Measurements from ENCODE around the gene TMEM175. TPM values are rescaled to one million over a fixed set of nuclear protein-coding genes. Genes with fewer than 3 reads are reported as not detected.

TMEM175 gene
- total RNA-seq, 1 donor from 2014 or later = 21.4 TPM

DNA sequence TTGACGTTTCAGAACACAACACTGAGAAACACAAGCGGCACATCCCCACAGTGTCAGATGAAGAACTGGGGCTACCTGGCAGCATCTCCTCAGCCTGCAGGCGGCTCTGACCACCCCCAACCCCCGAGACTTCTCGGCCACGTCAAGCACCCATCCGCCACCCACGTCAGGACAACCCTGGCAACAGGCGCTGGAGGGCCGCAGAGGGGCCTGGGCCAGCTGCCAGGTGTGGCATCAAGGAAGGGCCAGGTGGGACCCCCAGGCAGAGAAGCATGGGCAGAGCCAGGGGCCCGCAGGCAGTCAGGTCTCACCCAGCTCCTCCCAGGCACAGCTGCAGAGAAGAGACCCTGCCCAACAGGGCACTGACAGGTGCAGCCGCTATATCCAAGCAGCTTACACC, 22.4 kb upstream of the TMEM175 start:
- no peaks in the 10 kb centered on the region for H3K27me3 Mint-ChIP-seq
- TF ChIP-seq, protein P1, sequence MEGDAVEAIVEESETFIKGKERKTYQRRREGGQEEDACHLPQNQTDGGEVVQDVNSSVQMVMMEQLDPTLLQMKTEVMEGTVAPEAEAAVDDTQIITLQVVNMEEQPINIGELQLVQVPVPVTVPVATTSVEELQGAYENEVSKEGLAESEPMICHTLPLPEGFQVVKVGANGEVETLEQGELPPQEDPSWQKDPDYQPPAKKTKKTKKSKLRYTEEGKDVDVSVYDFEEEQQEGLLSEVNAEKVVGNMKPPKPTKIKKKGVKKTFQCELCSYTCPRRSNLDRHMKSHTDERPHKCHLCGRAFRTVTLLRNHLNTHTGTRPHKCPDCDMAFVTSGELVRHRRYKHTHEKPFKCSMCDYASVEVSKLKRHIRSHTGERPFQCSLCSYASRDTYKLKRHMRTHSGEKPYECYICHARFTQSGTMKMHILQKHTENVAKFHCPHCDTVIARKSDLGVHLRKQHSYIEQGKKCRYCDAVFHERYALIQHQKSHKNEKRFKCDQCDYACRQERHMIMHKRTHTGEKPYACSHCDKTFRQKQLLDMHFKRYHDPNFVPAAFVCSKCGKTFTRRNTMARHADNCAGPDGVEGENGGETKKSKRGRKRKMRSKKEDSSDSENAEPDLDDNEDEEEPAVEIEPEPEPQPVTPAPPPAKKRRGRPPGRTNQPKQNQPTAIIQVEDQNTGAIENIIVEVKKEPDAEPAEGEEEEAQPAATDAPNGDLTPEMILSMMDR (conservative IDR thresholded peaks at IDR 0.05) = no peak
- H3K4me1 Mint-ChIP-seq (ENCODE audit: unreplicated experiment) = no peaks in the 10 kb centered on the region
- no peaks in the 10 kb centered on the region for H3K9me3 Mint-ChIP-seq
- no peaks in the 10 kb centered on the region for H3K36me3 Mint-ChIP-seq
- no peak for DNase-seq (ENCODE audit: extremely low spot score, unreplicated experiment)
- H3K27ac Mint-ChIP-seq = no peak overlapping the region
- no peak overlapping the region for H3K4me3 Mint-ChIP-seq

DNA sequence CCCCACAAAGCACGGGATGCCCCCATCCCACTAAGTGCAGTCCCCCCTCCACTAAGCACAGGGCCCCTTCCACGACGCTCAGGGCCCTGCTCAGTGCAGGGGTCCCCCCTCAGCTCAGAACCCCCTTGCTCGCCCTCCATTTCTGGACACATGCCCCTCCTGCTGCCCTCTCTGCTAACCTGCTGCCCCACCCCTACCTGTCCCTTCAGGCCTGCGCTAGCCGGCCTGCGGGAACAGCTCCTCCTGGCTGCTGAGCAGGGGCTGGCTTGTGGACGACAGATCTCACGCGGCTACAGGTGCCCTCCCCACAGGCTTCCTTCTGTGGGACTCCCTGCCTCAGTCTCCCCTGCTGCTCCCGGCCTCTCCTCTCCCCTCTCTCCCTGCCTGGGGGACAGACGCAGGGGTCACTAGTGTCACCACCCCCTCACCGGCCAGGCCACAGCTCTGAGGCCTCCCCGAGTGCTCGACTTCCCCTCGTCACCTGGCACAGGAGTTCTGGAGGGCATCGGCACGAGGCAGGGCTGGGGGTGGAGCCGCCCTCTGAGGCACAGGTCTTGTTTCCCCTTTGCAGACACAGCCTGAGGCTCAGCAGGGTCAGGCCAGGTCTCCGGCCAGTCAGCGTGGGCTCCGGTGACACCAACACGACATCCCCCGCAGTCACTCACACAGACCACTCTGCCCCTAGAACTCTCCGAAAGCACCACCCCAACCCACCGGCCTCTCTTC, 21.7 kb upstream of the TMEM175 start:
- Mint-ChIP-seq H3K4me3 (no peak overlapping the region), H3K27ac (no peak overlapping the region)
- TF ChIP-seq, protein P1 (conservative IDR thresholded peaks at IDR 0.05) = no peak

DNA sequence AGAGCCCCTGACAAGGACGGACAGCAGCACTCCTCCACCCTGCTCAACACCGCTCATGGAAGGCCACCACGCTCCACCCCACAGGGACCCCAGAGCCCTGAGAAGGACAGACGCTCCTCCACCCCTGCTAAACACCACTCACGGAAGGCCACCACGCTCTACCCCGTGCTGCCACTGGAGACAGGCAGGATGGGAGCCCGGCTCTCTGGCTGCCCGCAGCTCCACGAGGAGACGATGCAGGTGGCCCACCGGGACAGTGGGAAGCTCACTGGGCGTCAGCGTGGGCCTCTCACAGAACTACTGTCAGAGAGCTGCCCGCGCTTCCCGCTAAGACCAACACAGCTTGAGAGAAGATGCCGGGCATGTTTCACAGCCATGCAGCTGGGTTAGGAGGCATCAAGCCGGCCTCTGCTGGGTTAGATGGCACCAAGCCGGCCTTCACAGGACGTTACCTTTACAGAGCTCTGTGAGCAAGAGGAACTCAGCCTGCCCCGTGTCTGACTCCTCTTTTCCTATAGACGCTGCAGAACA, 21.0 kb upstream of the TMEM175 start:
- TF ChIP-seq, protein P1 (conservative IDR thresholded peaks at IDR 0.05) = no peak
- H3K4me3 Mint-ChIP-seq = no peak overlapping the region

More for the DNA sequence above, 21.7 kb upstream of the TMEM175 start:
- no peaks in the 10 kb centered on the region for H3K27me3 Mint-ChIP-seq
- no peaks in the 10 kb centered on the region for H3K36me3 Mint-ChIP-seq
- no peak for DNase-seq (ENCODE audit: extremely low spot score, unreplicated experiment)
- peaks cover 6% of the 10 kb centered on the region for H3K4me1 Mint-ChIP-seq (ENCODE audit: unreplicated experiment)
- H3K9me3 Mint-ChIP-seq = no peaks in the 10 kb centered on the region

DNA sequence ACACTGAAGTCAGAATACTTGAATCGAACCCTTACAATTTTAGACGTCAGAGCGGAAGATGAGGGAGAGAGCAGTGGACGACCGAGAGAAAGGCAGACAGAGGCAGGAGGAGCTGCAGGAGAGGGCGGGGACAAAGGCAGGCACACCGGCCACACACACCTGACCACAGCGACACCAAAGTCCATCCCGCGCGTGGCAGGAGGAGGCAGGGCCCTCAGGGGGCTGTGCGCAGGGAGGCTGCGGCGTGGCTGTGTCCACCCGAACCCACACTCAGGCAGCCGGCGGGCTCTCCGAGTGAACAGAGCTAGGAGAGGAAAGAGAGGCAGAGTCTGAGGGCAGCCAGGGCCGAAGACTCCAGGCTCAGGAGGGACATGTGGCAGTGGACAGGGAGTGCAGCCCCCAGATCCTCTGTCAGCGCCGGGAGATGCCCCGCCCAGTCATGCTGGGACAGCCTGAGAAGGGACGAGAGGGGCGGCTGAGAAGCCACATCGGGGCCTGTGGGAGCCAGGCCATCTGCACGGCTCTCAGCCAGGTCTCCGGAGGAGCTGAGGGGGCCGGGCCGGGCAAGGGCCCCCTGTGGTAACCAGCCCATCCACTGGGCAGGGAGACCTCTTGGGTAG, 20.3 kb upstream of the TMEM175 start:
- Mint-ChIP-seq H3K27ac (no peak overlapping the region), H3K27me3 (no peaks in the 10 kb centered on the region), H3K36me3 (peaks cover under 1% of the 10 kb centered on the region), H3K4me1 (ENCODE audit: unreplicated experiment) (peaks cover 17% of the 10 kb centered on the region), H3K4me3 (no peak overlapping the region), H3K9me3 (no peaks in the 10 kb centered on the region)
- TF ChIP-seq, protein P1 (conservative IDR thresholded peaks at IDR 0.05) = no peak
- no peak for DNase-seq (ENCODE audit: extremely low spot score, unreplicated experiment)

More for the DNA sequence above, 21.0 kb upstream of the TMEM175 start:
- Mint-ChIP-seq H3K9me3 (no peaks in the 10 kb centered on the region), H3K27ac (no peak overlapping the region), H3K36me3 (no peaks in the 10 kb centered on the region), H3K4me1 (ENCODE audit: unreplicated experiment) (peaks cover 12% of the 10 kb centered on the region), H3K27me3 (no peaks in the 10 kb centered on the region)
- DNase-seq (ENCODE audit: extremely low spot score, unreplicated experiment) = no peak

DNA sequence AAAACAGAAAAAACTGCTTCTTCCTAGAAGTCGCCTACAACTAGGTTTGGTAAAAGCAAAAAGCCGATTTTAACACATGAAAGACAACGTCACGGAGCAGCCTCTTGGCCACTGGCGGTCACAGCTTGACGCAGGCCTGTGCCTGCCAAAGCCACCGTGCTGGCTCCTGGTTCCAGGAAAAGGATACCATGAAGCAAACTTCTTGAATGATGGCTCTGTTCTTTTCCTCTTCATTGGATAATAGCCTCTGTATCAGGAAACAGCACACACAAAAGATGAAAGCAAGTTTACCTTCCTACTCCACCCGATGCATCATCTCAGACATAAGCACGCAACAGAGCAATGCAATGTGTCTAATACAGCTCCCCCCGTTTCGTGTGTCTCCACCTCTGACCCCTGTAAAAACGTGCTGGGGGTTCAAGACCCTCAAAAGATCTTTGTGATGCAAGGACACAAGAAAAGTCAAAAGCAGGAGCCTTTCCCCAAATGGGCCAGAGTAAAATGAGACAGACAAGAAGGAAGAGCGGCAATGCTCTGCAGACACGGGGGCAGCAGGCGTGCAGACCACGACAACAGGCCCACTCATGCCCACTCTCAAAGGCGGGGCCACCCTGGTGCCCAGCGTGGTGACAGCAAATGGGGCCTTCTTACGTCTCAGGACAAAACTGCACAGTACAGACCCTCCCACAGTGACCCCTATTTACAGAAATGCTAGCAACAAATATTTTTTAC, 19.5 kb upstream of the TMEM175 start:
- Mint-ChIP-seq H3K4me1 (ENCODE audit: unreplicated experiment) (peaks cover 17% of the 10 kb centered on the region), H3K9me3 (no peaks in the 10 kb centered on the region), H3K27ac (peak overlapping the region; percentile 21), H3K36me3 (peaks cover 6% of the 10 kb centered on the region), H3K4me3 (no peak overlapping the region), H3K27me3 (no peaks in the 10 kb centered on the region)
- TF ChIP-seq, protein P1 (conservative IDR thresholded peaks at IDR 0.05) = no peak
- DNase-seq (ENCODE audit: extremely low spot score, unreplicated experiment) = no peak

All from type B pancreatic cell (in vitro differentiated cells).